Left kidney (tissue), 8 donors: Measurements from ENCODE around the gene HDAC10. TPM values are rescaled to one million over a fixed set of nuclear protein-coding genes. Genes with fewer than 3 reads are reported as not detected.

Experiments
- DNase-seq: peaks from one replicate; pipeline ENCODE4 v3.0.0-alpha.2; 2013
- long read RNA-seq, 8 donors: transcript quantifications; one replicate each; lab custom pipeline, GENCODE V29; 2026
- polyA plus RNA-seq: library from polyadenylated mRNA; unstranded; fragments of 120-200 nt; gene quantifications from one replicate; pipeline ENCODE4 v1.2.1, GENCODE V29; 2013; ENCODE audit not compliant: insufficient read length

HDAC10 gene
- polyA plus RNA-seq: 21.7 TPM
- long read RNA-seq, donor 1, partial matches to known transcripts: 0 of 1 reads
- long read RNA-seq, donor 1, other reads (novel, unspliced or antisense): 0 of 1 reads
- long read RNA-seq, donor 2: 0 reads
- long read RNA-seq, donor 3, partial matches to known transcripts: 0 of 2 reads
- long read RNA-seq, donor 3, other reads (novel, unspliced or antisense): 0 of 2 reads
- long read RNA-seq, donor 4: 0 reads
- long read RNA-seq, donor 5, partial matches to known transcripts: 0 of 2 reads
- long read RNA-seq, donor 5, other reads (novel, unspliced or antisense): 0 of 2 reads
- long read RNA-seq, donor 6: 0 reads
- long read RNA-seq, donor 7, partial matches to known transcripts: 0 of 2 reads
- long read RNA-seq, donor 7, other reads (novel, unspliced or antisense): 0 of 2 reads
- long read RNA-seq, donor 8, partial matches to known transcripts: 0 of 1 reads
- long read RNA-seq, donor 8, other reads (novel, unspliced or antisense): 0 of 1 reads

DNA sequence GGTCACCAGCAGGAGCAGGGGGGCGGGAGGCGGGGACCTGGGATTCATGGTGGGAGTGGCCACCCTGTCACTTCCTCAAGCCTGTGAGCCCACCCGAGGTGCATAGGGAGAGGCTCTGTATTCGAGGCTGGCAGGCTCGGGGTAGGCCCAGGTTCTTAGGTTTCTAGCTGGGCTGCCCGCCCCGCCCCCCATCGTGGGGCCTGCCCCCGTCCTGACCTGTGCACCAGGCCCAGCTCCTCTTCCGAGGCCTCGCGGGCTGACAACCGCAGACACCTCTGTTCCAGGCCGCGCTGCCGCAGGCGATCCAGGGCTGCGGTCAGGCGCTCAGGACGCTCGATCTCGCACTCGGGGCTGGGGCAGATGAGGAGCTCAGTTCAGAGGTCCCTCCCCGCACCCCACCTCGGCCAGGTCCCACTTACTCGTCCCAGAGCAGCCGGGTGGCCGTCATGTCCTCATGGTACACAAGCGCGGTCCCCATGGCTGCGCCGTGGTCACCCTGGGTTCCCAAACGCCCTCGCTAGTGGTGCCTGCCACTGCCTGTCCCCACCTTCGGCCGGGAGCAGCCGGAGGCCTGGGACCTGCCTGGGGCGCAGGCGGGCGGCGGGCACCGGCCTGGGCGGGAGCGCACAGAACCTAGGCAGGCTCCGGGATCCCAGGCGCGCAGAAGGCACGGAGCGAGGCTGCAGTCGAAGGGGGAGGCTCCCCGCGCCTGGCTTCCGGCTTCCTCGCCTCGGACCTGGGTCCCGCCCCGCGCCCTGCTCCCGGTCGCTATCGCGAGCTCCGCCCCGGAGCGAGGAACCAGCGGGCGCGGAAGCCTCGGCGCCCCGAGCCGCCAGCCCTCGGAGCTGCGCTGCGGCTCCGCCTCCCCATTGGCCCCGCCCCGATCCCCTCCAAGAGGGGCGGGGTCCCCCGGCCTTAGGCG is at the start of gene HDAC10:
Gene HDAC10 (minus strand): TSS at position 711 of the 922 bp plus-strand sequence. CDS start 233 bp downstream, at position 478.
- no peak for DNase-seq

DNA sequence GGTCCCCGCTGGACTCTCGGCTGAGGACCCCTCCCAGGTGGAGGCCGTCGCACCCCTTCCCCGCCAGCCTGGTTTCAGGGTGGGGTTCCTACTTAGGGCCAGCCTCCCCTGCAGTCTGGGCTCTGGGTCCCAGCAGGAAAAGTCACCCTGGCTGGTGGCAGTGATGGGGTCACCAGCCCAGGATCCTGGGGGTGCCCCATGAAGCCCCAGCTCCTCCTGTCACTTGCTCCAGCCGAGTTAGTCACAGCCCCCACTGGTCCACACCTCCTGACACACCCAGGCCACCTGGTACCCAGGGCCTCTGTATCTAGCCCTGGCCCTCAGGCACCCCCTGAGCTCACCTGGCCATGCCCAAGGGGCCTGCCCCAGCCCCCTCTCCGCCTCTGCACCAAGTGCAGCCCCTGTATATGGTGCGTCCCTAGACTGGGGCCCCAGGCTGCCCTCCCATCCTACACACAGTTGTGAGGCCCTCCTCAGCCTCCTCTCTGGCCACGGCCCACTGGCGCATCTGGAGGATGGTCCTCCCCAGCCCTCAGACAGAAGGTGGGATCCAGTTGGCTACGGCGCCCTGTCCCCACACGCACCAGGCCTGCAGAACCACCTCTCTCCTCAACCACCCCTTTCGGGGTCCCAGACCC is 49.7 kb upstream of the HDAC10 start:
- no peak for DNase-seq

DNA sequence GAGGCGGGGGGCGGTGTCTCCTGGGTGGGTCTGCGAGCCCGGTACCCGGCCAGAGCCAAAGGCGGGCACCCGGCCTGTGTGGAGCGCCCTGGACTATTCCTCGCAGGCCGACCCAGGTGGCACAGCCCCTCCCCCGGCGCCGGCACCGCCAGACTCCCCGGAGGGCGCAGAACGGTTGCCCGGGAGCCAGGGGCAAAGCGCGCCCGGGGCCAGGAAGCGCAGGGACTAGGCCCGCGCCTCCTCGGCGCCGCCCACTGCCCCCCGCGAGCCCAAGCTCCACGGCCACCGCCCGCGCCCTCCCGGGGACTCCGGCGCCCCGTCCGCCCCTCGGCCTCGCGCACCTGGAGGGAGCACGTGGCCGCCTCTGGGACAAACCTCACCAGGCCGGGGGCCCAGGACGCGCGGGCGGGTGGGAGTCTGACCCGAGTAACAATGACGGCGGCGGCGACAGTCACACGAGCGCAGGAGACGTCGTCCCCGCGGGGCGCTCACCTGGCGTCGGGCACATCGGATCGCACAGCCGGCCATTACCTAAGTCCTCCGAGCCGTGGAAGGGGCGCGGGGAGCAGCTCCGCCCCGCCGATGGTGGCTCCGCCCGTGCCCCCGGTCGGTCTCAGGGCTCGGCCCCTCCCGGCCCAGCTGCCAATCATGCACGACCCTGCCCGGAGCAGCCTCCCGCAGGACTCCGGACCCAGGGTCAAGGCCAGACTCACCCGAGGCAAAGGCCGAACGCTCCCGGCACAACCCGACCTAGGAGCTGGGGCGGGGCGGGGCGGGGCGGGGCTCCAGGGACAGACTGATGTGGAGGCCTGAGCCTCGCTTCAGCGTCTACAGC is 48.9 kb upstream of the HDAC10 start:
- no peak for DNase-seq

GRCh38 chr22:50298937-50299784 is 48.1 kb upstream of the HDAC10 start:
- no peak for DNase-seq

- DNase-seq: no peak
These were observed 47.2 kb upstream of the HDAC10 start for GRCh38 chr22:50298266-50298637.

GRCh38 chr22:50297510-50298265 is 46.6 kb upstream of the HDAC10 start:
- no peak for DNase-seq

- no peak for DNase-seq
These were observed 45.8 kb upstream of the HDAC10 start for GRCh38 chr22:50296658-50297490.

- DNase-seq: no peak
These were observed 43.2 kb upstream of the HDAC10 start for GRCh38 chr22:50294319-50294656.

GRCh38 chr22:50293441-50294318 is 42.6 kb upstream of the HDAC10 start:
- no peak for DNase-seq

- no peak for DNase-seq
These were observed 41.8 kb upstream of the HDAC10 start for GRCh38 chr22:50292643-50293440.

GRCh38 chr22:50289942-50290630 is 39.0 kb upstream of the HDAC10 start:
- DNase-seq: no peak

- DNase-seq: no peak
These were observed 38.3 kb upstream of the HDAC10 start for GRCh38 chr22:50289151-50289941.

DNA sequence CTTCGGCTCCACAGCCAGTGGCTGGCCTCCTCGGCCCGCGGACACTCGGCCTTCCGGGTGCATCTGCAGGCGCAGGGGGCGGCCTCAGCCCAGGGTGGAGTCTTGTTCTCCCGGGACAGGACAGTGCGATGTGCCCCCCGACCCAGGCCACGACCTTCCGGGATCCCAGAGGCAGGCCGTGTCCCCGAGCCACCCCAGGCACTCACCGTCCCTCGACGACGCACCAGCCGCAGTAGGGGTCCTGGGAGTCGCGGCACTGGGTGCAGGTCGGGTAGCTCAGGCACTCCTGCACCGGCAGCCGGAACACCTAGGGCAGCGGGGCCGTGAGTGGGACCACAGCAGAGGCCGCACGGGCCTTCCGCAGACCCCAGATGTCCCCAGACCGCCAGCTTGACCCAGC is 36.7 kb upstream of the HDAC10 start:
- no peak for DNase-seq

DNA sequence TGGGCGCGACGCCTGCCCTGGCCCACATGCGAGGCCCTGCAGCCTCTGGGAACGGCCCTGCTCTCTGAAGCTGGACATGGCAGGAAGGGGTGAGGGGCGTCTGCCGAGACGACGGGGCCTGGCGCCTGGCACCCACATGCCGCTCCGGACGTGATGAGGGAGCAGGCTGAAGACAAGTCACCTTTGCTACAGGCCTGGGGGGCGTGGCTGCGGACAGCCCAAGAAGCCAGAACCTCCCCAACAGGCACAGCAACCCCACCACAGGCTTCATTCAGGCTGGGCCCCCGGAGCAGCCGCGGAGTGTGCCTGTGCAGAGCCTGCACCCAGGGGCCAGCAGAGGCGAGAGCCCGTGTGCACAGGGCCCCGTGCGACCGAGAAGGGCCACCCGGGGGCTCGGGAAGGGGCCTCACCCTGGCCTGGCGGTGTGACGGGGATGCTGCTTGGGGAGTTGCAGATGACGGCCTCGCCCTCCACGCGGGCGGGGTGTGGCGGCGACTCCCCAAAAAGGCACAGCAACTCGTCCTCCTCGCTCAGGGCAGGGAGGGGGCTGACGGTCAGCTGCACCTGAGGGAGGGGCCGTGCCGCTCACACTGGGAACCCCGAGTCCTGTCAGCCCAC is 35.7 kb upstream of the HDAC10 start:
- no peak for DNase-seq

DNA sequence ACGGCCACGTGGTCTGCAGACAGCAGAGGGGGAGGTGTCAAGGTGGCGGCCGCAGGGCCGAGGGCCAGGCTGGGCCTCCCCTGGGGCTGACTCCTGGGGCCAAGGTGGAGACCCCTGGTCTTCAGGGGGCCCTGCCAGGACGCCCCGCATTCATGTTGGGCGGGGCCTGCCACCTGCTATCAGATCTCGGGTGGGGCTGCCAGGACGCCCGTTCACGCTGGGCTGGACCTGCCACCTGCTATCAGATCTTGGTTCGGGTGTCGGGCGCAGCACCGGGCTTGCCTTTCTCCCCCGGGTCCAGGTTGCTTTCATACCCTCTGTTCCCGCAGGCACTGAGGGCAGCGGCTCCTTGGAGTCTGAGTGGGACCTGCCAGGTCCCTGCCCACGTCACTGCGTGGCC is 35.2 kb upstream of the HDAC10 start:
- no peak for DNase-seq
